Fibroblast of the aortic adventitia (primary cell): ENCODE measurements around the gene DYNC2I2. TPM values are rescaled to one million over a fixed set of nuclear protein-coding genes. Genes with fewer than 3 reads are reported as not detected.
"Not testable (repeated sequence)": the region's sequence is repeated elsewhere in the genome, so short reads cannot be mapped to it uniquely, and the experiment has no call there.

Experiments used
- DNase-seq: peaks from one replicate; pipeline ENCODE4 v3.0.0-alpha.2; 2010; ENCODE audit warnings: low read depth
- H3K4me3 ChIP-seq: 2 replicates; pipeline ENCODE4 v1.5.1; 2011; ENCODE audit warnings: low read depth, mild to moderate bottlenecking, control low read depth, low read length, moderate library complexity
- CTCF ChIP-seq: IDR thresholded peaks from 2 replicates; pipeline ENCODE4 v1.5.1; 2011; ENCODE audit warnings: mild to moderate bottlenecking, low read length, control low read depth, inconsistent platforms; ENCODE audit not compliant: insufficient read depth
- total RNA-seq: library from RNA; depleted of rRNA; stranded (reverse); fragments of >200 nt; gene quantifications from 2 replicates; pipeline ENCODE4 v1.2.3, GENCODE V29; 2012; ENCODE audit warnings: low replicate concordance

DYNC2I2 gene
- total RNA-seq, 1 donor = 65.7 TPM

GRCh38 chr9:128600099-128600498 is 56.5 kb downstream of the DYNC2I2 start:
- no peak for DNase-seq
- no peak overlapping the region for H3K4me3 ChIP-seq
- TF ChIP-seq CTCF = no peak

GRCh38 chr9:128595471-128595870 is 61.2 kb downstream of the DYNC2I2 start:
- no peak overlapping the region for H3K4me3 ChIP-seq
- no peak for TF ChIP-seq CTCF
- no peak for DNase-seq

GRCh38 chr9:128593856-128594255 is 62.8 kb downstream of the DYNC2I2 start:
- H3K4me3 ChIP-seq = no peak overlapping the region
- TF ChIP-seq CTCF = no peak
- DNase-seq = no peak

- H3K4me3 ChIP-seq = no peak overlapping the region
- TF ChIP-seq CTCF = no peak
- DNase-seq = no peak
Measured at GRCh38 chr9:128593039-128593438, 63.6 kb downstream of the DYNC2I2 start.

- H3K4me3 ChIP-seq = no peak overlapping the region
- TF ChIP-seq CTCF = no peak
- no peak for DNase-seq
Measured at GRCh38 chr9:128588581-128589233, 67.9 kb downstream of the DYNC2I2 start.

- TF ChIP-seq CTCF = no peak
- H3K4me3 ChIP-seq = no peak overlapping the region
- DNase-seq = no peak
Measured at GRCh38 chr9:128587453-128587852, 69.2 kb downstream of the DYNC2I2 start.

GRCh38 chr9:128586934-128587333 is 69.7 kb downstream of the DYNC2I2 start:
- H3K4me3 ChIP-seq, DNase-seq: not testable (repeated sequence)

- not testable (repeated sequence) for DNase-seq, H3K4me3 ChIP-seq
Measured at GRCh38 chr9:128585155-128585554, 71.5 kb downstream of the DYNC2I2 start.
